ENCODE data around the gene TNS3.
A peak's percentile ranks its signal among the peaks of the same experiment; 100 is the strongest.

GRCh38 chr7:47358357-47358756 is 223.6 kb downstream of the TNS3 start:
- TF ChIP-seq CTCF (IDR thresholded peaks at IDR 0.05 in 8 of 11, conservative IDR thresholded peaks at IDR 0.05 in 3 of 11) = no peak
- TF ChIP-seq POLR2AphosphoS5 (IDR thresholded peaks at IDR 0.05) = peak in 2 of 3 donors; percentile 37 to 53

All from spleen (tissue), 7 donors.